ENCODE measurements around the gene RAD54L.
"Not testable (repeated sequence)": the region's sequence is repeated elsewhere in the genome, so short reads cannot be mapped to it uniquely, and the experiment has no call there.

RAD54L gene

GRCh38 chr1:46325285-46326076, 77.9 kb downstream of the RAD54L start:
- DNase-seq = not testable (repeated sequence)

Measured in NCI-H69 (cell line).